CD4-positive, alpha-beta memory T cell (primary cell): ENCODE measurements around the gene METTL4. TPM values are rescaled to one million over a fixed set of nuclear protein-coding genes. Genes with fewer than 3 reads are reported as not detected.

Experiments
- CTCF ChIA-PET: fragments of 350-600 bp; sonication (Branson Sonifier 250); formaldehyde crosslinking; loops from one replicate; lab custom pipeline; 2021; ENCODE audit warnings: inconsistent platforms; ENCODE audit not compliant: partially characterized antibody; lab: Charles Lee
- POLR2A ChIA-PET: fragments of 350-600 bp; sonication (Branson Sonifier 250); formaldehyde crosslinking; loops from one replicate; lab custom pipeline; 2021; ENCODE audit not compliant: partially characterized antibody; lab: Charles Lee
- DNase-seq, 5 donors: peaks; one replicate each; pipeline versions ENCODE4 v3.0.0 to v3.0.0-alpha.2; 2020 to 2022; ENCODE audit warnings: mixed read lengths in 1 of 5
- H3K27ac ChIP-seq: one replicate; pipeline ENCODE4 v1.7.0; 2013; ENCODE audit warnings: low read depth, low read length
- H3K27me3 ChIP-seq: 2 replicates; pipeline ENCODE4 v1.7.0; 2013; ENCODE audit warnings: mild to moderate bottlenecking, low read length, moderate library complexity; ENCODE audit not compliant: insufficient read depth
- H3K36me3 ChIP-seq: 2 replicates; pipeline ENCODE4 v1.7.0; 2013; ENCODE audit warnings: mild to moderate bottlenecking, low read length, moderate library complexity; ENCODE audit not compliant: insufficient read depth
- H3K4me1 ChIP-seq: 2 replicates; pipeline ENCODE4 v1.7.0; 2013; ENCODE audit warnings: mild to moderate bottlenecking, low read length, moderate library complexity; ENCODE audit not compliant: insufficient read depth
- H3K4me3 ChIP-seq, 2 donors: one replicate each; pipeline ENCODE4 v1.7.0; 2013; ENCODE audit warnings: low read length in 2 of 2, mild to moderate bottlenecking in 1 of 2
- H3K9me3 ChIP-seq, 2 donors: one replicate each; pipeline ENCODE4 v1.7.0; 2013; ENCODE audit warnings: low read length in 2 of 2, control low read depth in 1 of 2; ENCODE audit not compliant: control insufficient read depth in 1 of 2
- H3K27ac Mint-ChIP-seq, 7 donors: one replicate each; pipeline ENCODE4 v1.8.0; 2020 to 2021; ENCODE audit warnings: mixed read lengths in 7 of 7, mild to moderate bottlenecking in 6 of 7, inconsistent platforms in 3 of 7, moderate library complexity in 3 of 7
- H3K27me3 Mint-ChIP-seq, 2 donors: one replicate each; pipeline ENCODE4 v1.8.0; 2020 to 2021; ENCODE audit warnings: mixed read lengths in 2 of 2
- H3K36me3 Mint-ChIP-seq, 2 donors: one replicate each; pipeline ENCODE4 v1.8.0; 2020 to 2021; ENCODE audit warnings: mixed read lengths in 2 of 2, inconsistent platforms in 1 of 2, mild to moderate bottlenecking in 1 of 2
- H3K4me1 Mint-ChIP-seq, 4 donors: one replicate each; pipeline ENCODE4 v1.8.0; 2020 to 2021; ENCODE audit warnings: mixed read lengths in 4 of 4, mild to moderate bottlenecking in 1 of 4
- H3K4me3 Mint-ChIP-seq, 8 donors: one replicate each; pipeline ENCODE4 v1.8.0; 2020 to 2021; ENCODE audit warnings: mixed read lengths in 8 of 8, mild to moderate bottlenecking in 7 of 8, moderate library complexity in 6 of 8, inconsistent platforms in 3 of 8
- H3K9me3 Mint-ChIP-seq, 8 donors: one replicate each; pipeline ENCODE4 v1.8.0; 2020 to 2021; ENCODE audit warnings: mixed read lengths in 8 of 8, mild to moderate bottlenecking in 5 of 8, inconsistent platforms in 3 of 8, moderate library complexity in 1 of 8
- intact Hi-C: fragments of 100-400 bp; cut with micrococcal nuclease; formaldehyde crosslinking; loops from one replicate; pipeline ENCODE4 v1.15.1; 2023
- polyA plus RNA-seq, 2 donors: library from polyadenylated mRNA; unstranded; fragments of 300-500 nt; fragmentation: Illumina TruSeq; gene quantifications; one replicate each; pipeline ENCODE4 v1.2.3, GENCODE V29; 2021
- total RNA-seq, 2 experiments: library from RNA; stranded (reverse); gene quantifications; one replicate each; pipeline ENCODE4 v1.2.3, GENCODE V29; 2021

The METTL4 gene
- total and polyA plus RNA-seq, 4 experiments from 2014 or later: 15.7 to 29.3 (median 21.1) TPM

GRCh38 chr18:2568605-2569004, 2.7 kb downstream of the METTL4 start:
- peak overlapping the region in 6 of 7 donors; percentile 43 to 100 (median 56) for H3K27ac Mint-ChIP-seq
- peaks cover 0 to 8% (median 0%) of the 10 kb centered on the region in 8 donors for H3K9me3 Mint-ChIP-seq
- DNase-seq: no peak
- intact Hi-C loops: no loop called here
- H3K4me1 Mint-ChIP-seq: peaks cover 41 to 72% (median 54%) of the 10 kb centered on the region in 4 donors
- H3K27ac ChIP-seq: no peak overlapping the region
- H3K27me3 ChIP-seq: no peaks in the 10 kb centered on the region
- peaks cover 17 to 41% of the 10 kb centered on the region in 2 donors for H3K36me3 Mint-ChIP-seq
- no peak overlapping the region for H3K4me3 ChIP-seq
- ChIA-PET CTCF (interaction anchor here (0.6 to 1.2 kb wide), 5 partner anchors 17 to 275 kb away, joined by 3 to 5 read pairs (median 3); partner anchors contain the start of gene SMCHD1), POLR2A (interaction anchor here (1.0 to 1.8 kb wide), 2 partner anchors 68 to 88 kb away, joined by 4 to 7 read pairs; partner anchors contain the start of gene SMCHD1)
- H3K27me3 Mint-ChIP-seq: no peaks in the 10 kb centered on the region
- H3K36me3 ChIP-seq: no peaks in the 10 kb centered on the region
- H3K4me1 ChIP-seq: peaks cover 38% of the 10 kb centered on the region
- no peaks in the 10 kb centered on the region for H3K9me3 ChIP-seq
- H3K4me3 Mint-ChIP-seq: peak overlapping the region in 7 of 8 donors; percentile 12 to 100 (median 55)

GRCh38 chr18:2568129-2568528, 3.2 kb downstream of the METTL4 start:
- H3K27ac ChIP-seq: no peak overlapping the region
- peaks cover 18 to 42% of the 10 kb centered on the region in 2 donors for H3K36me3 Mint-ChIP-seq
- CTCF ChIA-PET: interaction anchor here (0.6 to 1.2 kb wide), 4 partner anchors 17 to 162 kb away, joined by 3 to 5 read pairs (median 3); partner anchors contain the start of gene SMCHD1
- peak overlapping the region in 5 of 8 donors; percentile 25 to 57 (median 41) for H3K4me3 Mint-ChIP-seq
- no peaks in the 10 kb centered on the region for H3K36me3 ChIP-seq
- no peak overlapping the region for H3K4me3 ChIP-seq
- H3K27me3 Mint-ChIP-seq: no peaks in the 10 kb centered on the region
- H3K27ac Mint-ChIP-seq: peak overlapping the region in 6 of 7 donors; percentile 12 to 63 (median 48)
- POLR2A ChIA-PET: interaction anchor here (1.0 to 1.8 kb wide), 2 partner anchors 69 to 88 kb away, joined by 4 to 7 read pairs; partner anchors contain the start of gene SMCHD1
- no peaks in the 10 kb centered on the region for H3K27me3 ChIP-seq
- peaks cover 35% of the 10 kb centered on the region for H3K4me1 ChIP-seq
- peaks cover 0 to 8% (median 0%) of the 10 kb centered on the region in 8 donors for H3K9me3 Mint-ChIP-seq
- no peak for DNase-seq
- intact Hi-C loops: no loop called here
- H3K4me1 Mint-ChIP-seq: peaks cover 40 to 69% (median 52%) of the 10 kb centered on the region in 4 donors
- H3K9me3 ChIP-seq: no peaks in the 10 kb centered on the region

- H3K9me3 ChIP-seq: no peaks in the 10 kb centered on the region
- H3K9me3 Mint-ChIP-seq: no peaks in the 10 kb centered on the region
- intact Hi-C loops: loop anchor here (5.0 kb wide), 1 partner anchor 213 kb away; no protein-coding TSS in a partner anchor
- H3K36me3 Mint-ChIP-seq: peaks cover 31 to 47% of the 10 kb centered on the region in 2 donors
- DNase-seq: no peak
- no peak overlapping the region for H3K4me3 ChIP-seq
- CTCF ChIA-PET: no interaction called here
- H3K4me1 ChIP-seq: peaks cover 10% of the 10 kb centered on the region
- H3K27me3 Mint-ChIP-seq: no peaks in the 10 kb centered on the region
- H3K4me1 Mint-ChIP-seq: peaks cover 22 to 36% (median 24%) of the 10 kb centered on the region in 4 donors
- no peaks in the 10 kb centered on the region for H3K36me3 ChIP-seq
- H3K27ac ChIP-seq: no peak overlapping the region
- POLR2A ChIA-PET: interaction anchor here (0.8 kb wide), 1 partner anchor 41 kb away, joined by 3 read pairs; no protein-coding TSS in a partner anchor
- H3K27ac Mint-ChIP-seq: no peak overlapping the region
- no peaks in the 10 kb centered on the region for H3K27me3 ChIP-seq
- no peak overlapping the region for H3K4me3 Mint-ChIP-seq
These were observed 6.9 kb downstream of the METTL4 start for GRCh38 chr18:2564373-2564772.

DNA sequence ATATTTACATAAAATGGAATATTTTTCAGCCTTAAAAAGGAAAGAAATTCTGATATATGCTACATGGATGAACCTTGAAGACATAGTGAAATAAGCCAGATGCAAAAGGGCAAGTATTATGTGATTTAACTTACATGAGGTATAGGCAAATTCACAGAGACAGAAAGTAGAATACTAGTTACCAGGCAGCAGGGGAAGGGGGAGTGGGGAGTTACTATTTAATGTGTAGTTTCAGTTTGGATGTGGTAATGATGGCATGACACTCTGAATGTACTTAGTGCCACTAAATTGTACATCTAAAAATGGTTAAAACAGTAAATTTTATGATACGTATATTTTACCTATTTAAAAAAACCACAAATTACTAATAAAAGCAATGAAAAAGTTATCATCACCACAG, 12.1 kb downstream of the METTL4 start:
- CTCF ChIA-PET: no interaction called here
- H3K4me1 ChIP-seq: no peaks in the 10 kb centered on the region
- POLR2A ChIA-PET: no interaction called here
- H3K27ac ChIP-seq: no peak overlapping the region
- intact Hi-C loops: no loop called here
- Mint-ChIP-seq H3K9me3 (no peaks in the 10 kb centered on the region), H3K27ac (no peak overlapping the region), H3K4me3 (no peak overlapping the region), H3K4me1 (peaks cover 0 to 14% (median 5%) of the 10 kb centered on the region in 4 donors), H3K27me3 (no peaks in the 10 kb centered on the region), H3K36me3 (peaks cover 20 to 25% of the 10 kb centered on the region in 2 donors)
- H3K4me3 ChIP-seq: no peak overlapping the region
- H3K36me3 ChIP-seq: no peaks in the 10 kb centered on the region
- no peak for DNase-seq
- H3K9me3 ChIP-seq: no peaks in the 10 kb centered on the region
- no peaks in the 10 kb centered on the region for H3K27me3 ChIP-seq

DNA sequence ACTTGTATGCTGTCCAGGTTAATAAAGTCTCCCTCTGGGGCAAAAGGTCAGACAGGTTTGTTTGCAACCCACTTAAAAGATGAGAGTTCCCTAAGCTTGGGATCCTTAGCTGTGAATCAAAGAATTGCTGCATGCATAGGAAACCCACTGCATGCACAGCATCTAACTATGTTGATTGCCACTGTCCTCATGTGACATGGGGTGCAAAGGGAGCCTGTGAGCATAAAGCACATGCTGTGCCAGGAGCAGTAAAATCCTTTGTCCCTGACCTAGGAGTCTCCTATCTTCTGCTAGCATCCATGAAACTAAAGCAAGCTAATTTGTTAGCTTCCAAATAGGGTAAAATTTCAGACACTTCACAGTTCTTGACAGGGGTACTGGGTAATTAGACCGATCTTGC, 13.8 kb downstream of the METTL4 start:
- POLR2A ChIA-PET: interaction anchor here (0.8 kb wide), 1 partner anchor 13 kb away, joined by 3 read pairs; no protein-coding TSS in a partner anchor
- intact Hi-C loops: no loop called here
- Mint-ChIP-seq H3K4me3 (no peak overlapping the region), H3K27ac (no peak overlapping the region), H3K27me3 (no peaks in the 10 kb centered on the region), H3K4me1 (peaks cover 0 to 19% (median 6%) of the 10 kb centered on the region in 4 donors), H3K36me3 (peaks cover 16 to 24% of the 10 kb centered on the region in 2 donors), H3K9me3 (no peaks in the 10 kb centered on the region)
- no peak overlapping the region for H3K4me3 ChIP-seq
- no peaks in the 10 kb centered on the region for H3K4me1 ChIP-seq
- no peak overlapping the region for H3K27ac ChIP-seq
- CTCF ChIA-PET: interaction anchor here (4.1 kb wide), 1 partner anchor 9 kb away, joined by 22 read pairs; no protein-coding TSS in a partner anchor
- no peak for DNase-seq
- H3K36me3 ChIP-seq: no peaks in the 10 kb centered on the region
- H3K27me3 ChIP-seq: no peaks in the 10 kb centered on the region
- H3K9me3 ChIP-seq: no peaks in the 10 kb centered on the region

DNA sequence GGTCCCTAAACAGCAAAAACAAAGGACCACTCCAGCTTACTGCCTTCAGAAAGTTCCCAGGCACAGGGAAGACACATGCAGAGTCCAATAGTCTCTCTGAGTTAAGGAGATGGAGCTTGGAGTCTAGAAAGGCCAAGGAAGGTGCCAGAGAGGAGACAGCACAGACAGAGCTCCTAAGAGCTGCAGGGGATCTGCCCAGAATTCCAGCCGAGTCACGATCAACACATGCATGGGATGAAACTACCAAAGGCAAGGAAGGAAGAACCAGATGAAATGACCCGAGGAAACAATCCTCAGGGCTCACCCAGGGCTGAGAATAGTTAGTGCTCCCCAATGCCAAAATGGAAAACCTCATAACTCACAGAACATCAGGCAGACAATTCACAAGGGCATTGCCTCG, 15.4 kb downstream of the METTL4 start:
- POLR2A ChIA-PET: interaction anchor here (1.9 kb wide), 1 partner anchor 34 kb away, joined by 4 read pairs; no protein-coding TSS in a partner anchor
- no peaks in the 10 kb centered on the region for H3K4me1 ChIP-seq
- Mint-ChIP-seq H3K36me3 (peaks cover 15 to 19% of the 10 kb centered on the region in 2 donors), H3K4me3 (no peak overlapping the region), H3K27ac (peak overlapping the region in 3 of 7 donors; percentile 2 to 46 (median 27)), H3K27me3 (no peaks in the 10 kb centered on the region), H3K4me1 (peaks cover 0 to 19% (median 7%) of the 10 kb centered on the region in 4 donors), H3K9me3 (no peaks in the 10 kb centered on the region)
- intact Hi-C loops: no loop called here
- DNase-seq: no peak
- CTCF ChIA-PET: interaction anchor here (4.1 kb wide), 1 partner anchor 8 kb away, joined by 22 read pairs; no protein-coding TSS in a partner anchor
- no peaks in the 10 kb centered on the region for H3K36me3 ChIP-seq
- no peaks in the 10 kb centered on the region for H3K27me3 ChIP-seq
- H3K27ac ChIP-seq: no peak overlapping the region
- H3K9me3 ChIP-seq: no peaks in the 10 kb centered on the region
- H3K4me3 ChIP-seq: no peak overlapping the region

- no peak for DNase-seq
- intact Hi-C loops: no loop called here
- Mint-ChIP-seq H3K36me3 (peaks cover 24% of the 10 kb centered on the region in 2 donors), H3K27ac (peak overlapping the region in 1 of 7 donors; percentile 41), H3K9me3 (no peaks in the 10 kb centered on the region), H3K4me3 (no peak overlapping the region), H3K4me1 (peaks cover 0 to 19% (median 8%) of the 10 kb centered on the region in 4 donors), H3K27me3 (no peaks in the 10 kb centered on the region)
- Histone ChIP-seq H3K9me3 (no peaks in the 10 kb centered on the region), H3K27me3 (no peaks in the 10 kb centered on the region), H3K27ac (no peak overlapping the region), H3K4me3 (no peak overlapping the region), H3K36me3 (no peaks in the 10 kb centered on the region), H3K4me1 (no peaks in the 10 kb centered on the region)
- ChIA-PET CTCF (no interaction called here), POLR2A (interaction anchor here (1.7 to 1.9 kb wide), 2 partner anchors 35 to 100 kb away, joined by 4 read pairs; no protein-coding TSS in a partner anchor)
These were observed 16.6 kb downstream of the METTL4 start for GRCh38 chr18:2554696-2555095.
